ENCODE data around the gene POU6F2.

The POU6F2 gene

GRCh38 chr7:39399458-39399857, 421.7 kb downstream of the POU6F2 start:
- Histone ChIP-seq H3K27me3 (ENCODE audit: control insufficient read depth in 2 of 2, insufficient read depth in 2 of 2, low read length in 2 of 2) (no peaks in the 10 kb centered on the region), H3K4me3 (ENCODE audit: low read length in 2 of 2) (no peak overlapping the region), H3K36me3 (ENCODE audit: control insufficient read depth in 2 of 2, insufficient read depth in 2 of 2, low read length in 2 of 2) (no peaks in the 10 kb centered on the region), H3K27ac (ENCODE audit: low read depth in 2 of 2, low read length in 2 of 2) (no peak overlapping the region), H3K4me1 (ENCODE audit: control insufficient read depth in 2 of 2, insufficient read depth in 2 of 2, low read length in 2 of 2) (no peaks in the 10 kb centered on the region), H3K9ac (ENCODE audit: low read depth in 1 of 2, low read length in 2 of 2) (no peak overlapping the region), H3K9me3 (ENCODE audit: control insufficient read depth in 2 of 2, low read length in 2 of 2) (no peaks in the 10 kb centered on the region)

GRCh38 chr7:39399986-39400385, 422.3 kb downstream of the POU6F2 start:
- H3K27me3 ChIP-seq (ENCODE audit: control insufficient read depth in 2 of 2, insufficient read depth in 2 of 2, low read length in 2 of 2): no peaks in the 10 kb centered on the region
- H3K36me3 ChIP-seq (ENCODE audit: control insufficient read depth in 2 of 2, insufficient read depth in 2 of 2, low read length in 2 of 2): no peaks in the 10 kb centered on the region
- no peaks in the 10 kb centered on the region for H3K4me1 ChIP-seq (ENCODE audit: control insufficient read depth in 2 of 2, insufficient read depth in 2 of 2, low read length in 2 of 2)
- no peak overlapping the region for H3K4me3 ChIP-seq (ENCODE audit: low read length in 2 of 2)
- H3K9ac ChIP-seq (ENCODE audit: low read depth in 1 of 2, low read length in 2 of 2): no peak overlapping the region
- H3K9me3 ChIP-seq (ENCODE audit: control insufficient read depth in 2 of 2, low read length in 2 of 2): no peaks in the 10 kb centered on the region
- H3K27ac ChIP-seq (ENCODE audit: low read depth in 2 of 2, low read length in 2 of 2): no peak overlapping the region

- Histone ChIP-seq H3K4me3 (ENCODE audit: low read length in 2 of 2) (no peak overlapping the region), H3K36me3 (ENCODE audit: control insufficient read depth in 2 of 2, insufficient read depth in 2 of 2, low read length in 2 of 2) (no peaks in the 10 kb centered on the region), H3K27ac (ENCODE audit: low read depth in 2 of 2, low read length in 2 of 2) (no peak overlapping the region), H3K4me1 (ENCODE audit: control insufficient read depth in 2 of 2, insufficient read depth in 2 of 2, low read length in 2 of 2) (no peaks in the 10 kb centered on the region), H3K27me3 (ENCODE audit: control insufficient read depth in 2 of 2, insufficient read depth in 2 of 2, low read length in 2 of 2) (no peaks in the 10 kb centered on the region), H3K9ac (ENCODE audit: low read depth in 1 of 2, low read length in 2 of 2) (no peak overlapping the region), H3K9me3 (ENCODE audit: control insufficient read depth in 2 of 2, low read length in 2 of 2) (no peaks in the 10 kb centered on the region)
Measured at GRCh38 chr7:39400836-39401235, 423.1 kb downstream of the POU6F2 start.

GRCh38 chr7:39402034-39402433, 424.3 kb downstream of the POU6F2 start:
- Histone ChIP-seq H3K9ac (ENCODE audit: low read depth in 1 of 2, low read length in 2 of 2) (no peak overlapping the region), H3K4me1 (ENCODE audit: control insufficient read depth in 2 of 2, insufficient read depth in 2 of 2, low read length in 2 of 2) (no peaks in the 10 kb centered on the region), H3K36me3 (ENCODE audit: control insufficient read depth in 2 of 2, insufficient read depth in 2 of 2, low read length in 2 of 2) (no peaks in the 10 kb centered on the region), H3K4me3 (ENCODE audit: low read length in 2 of 2) (no peak overlapping the region), H3K9me3 (ENCODE audit: control insufficient read depth in 2 of 2, low read length in 2 of 2) (no peaks in the 10 kb centered on the region), H3K27ac (ENCODE audit: low read depth in 2 of 2, low read length in 2 of 2) (no peak overlapping the region), H3K27me3 (ENCODE audit: control insufficient read depth in 2 of 2, insufficient read depth in 2 of 2, low read length in 2 of 2) (no peaks in the 10 kb centered on the region)

DNA sequence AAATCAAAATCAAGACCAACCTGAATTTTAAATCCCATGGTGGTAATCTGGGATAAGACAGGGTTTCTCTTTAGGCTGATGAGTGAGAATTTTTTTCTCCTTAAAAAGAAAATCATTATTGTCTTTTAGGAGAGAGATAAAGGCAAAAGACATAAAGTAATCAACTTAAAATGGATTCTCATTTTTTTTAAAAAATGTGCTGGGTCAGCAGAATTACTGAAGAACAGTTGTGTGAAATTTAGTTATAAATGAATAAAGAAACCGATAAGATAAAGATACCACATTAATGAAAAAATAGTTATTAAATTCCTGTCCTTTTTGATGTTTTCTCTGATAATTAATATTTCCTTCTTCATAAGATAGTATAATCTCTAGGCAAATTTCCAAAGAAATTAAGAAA, 427.2 kb downstream of the POU6F2 start:
- Histone ChIP-seq H3K27me3 (ENCODE audit: control insufficient read depth in 2 of 2, insufficient read depth in 2 of 2, low read length in 2 of 2) (no peaks in the 10 kb centered on the region), H3K27ac (ENCODE audit: low read depth in 2 of 2, low read length in 2 of 2) (no peak overlapping the region), H3K4me1 (ENCODE audit: control insufficient read depth in 2 of 2, insufficient read depth in 2 of 2, low read length in 2 of 2) (no peaks in the 10 kb centered on the region), H3K9me3 (ENCODE audit: control insufficient read depth in 2 of 2, low read length in 2 of 2) (no peaks in the 10 kb centered on the region), H3K36me3 (ENCODE audit: control insufficient read depth in 2 of 2, insufficient read depth in 2 of 2, low read length in 2 of 2) (no peaks in the 10 kb centered on the region), H3K4me3 (ENCODE audit: low read length in 2 of 2) (no peak overlapping the region), H3K9ac (ENCODE audit: low read depth in 1 of 2, low read length in 2 of 2) (no peak overlapping the region)

GRCh38 chr7:39405581-39405980, 427.9 kb downstream of the POU6F2 start:
- no peaks in the 10 kb centered on the region for H3K4me1 ChIP-seq (ENCODE audit: control insufficient read depth in 2 of 2, insufficient read depth in 2 of 2, low read length in 2 of 2)
- no peaks in the 10 kb centered on the region for H3K9me3 ChIP-seq (ENCODE audit: control insufficient read depth in 2 of 2, low read length in 2 of 2)
- no peak overlapping the region for H3K27ac ChIP-seq (ENCODE audit: low read depth in 2 of 2, low read length in 2 of 2)
- H3K4me3 ChIP-seq (ENCODE audit: low read length in 2 of 2): no peak overlapping the region
- no peaks in the 10 kb centered on the region for H3K27me3 ChIP-seq (ENCODE audit: control insufficient read depth in 2 of 2, insufficient read depth in 2 of 2, low read length in 2 of 2)
- no peaks in the 10 kb centered on the region for H3K36me3 ChIP-seq (ENCODE audit: control insufficient read depth in 2 of 2, insufficient read depth in 2 of 2, low read length in 2 of 2)
- H3K9ac ChIP-seq (ENCODE audit: low read depth in 1 of 2, low read length in 2 of 2): no peak overlapping the region

DNA sequence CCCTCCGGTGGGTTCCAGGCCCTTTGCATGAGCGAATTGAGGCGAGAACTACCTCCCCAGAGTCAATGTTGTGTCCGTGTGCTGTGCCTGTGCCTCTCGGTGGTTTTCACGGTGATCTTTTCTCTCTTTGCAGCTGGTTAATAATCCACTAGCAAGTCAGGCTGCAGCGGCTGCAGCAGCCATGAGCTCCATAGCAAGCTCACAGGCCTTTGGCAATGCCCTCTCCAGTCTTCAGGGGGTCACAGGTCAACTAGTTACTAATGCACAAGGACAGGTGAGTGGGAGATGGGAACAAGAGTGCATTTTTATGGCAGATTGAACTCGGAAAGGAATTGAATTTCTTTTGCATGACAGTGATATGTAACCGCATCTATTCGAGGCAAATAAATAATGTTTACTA, 428.8 kb downstream of the POU6F2 start:
- Histone ChIP-seq H3K4me3 (ENCODE audit: low read length in 2 of 2) (no peak overlapping the region), H3K27ac (ENCODE audit: low read depth in 2 of 2, low read length in 2 of 2) (no peak overlapping the region), H3K36me3 (ENCODE audit: control insufficient read depth in 2 of 2, insufficient read depth in 2 of 2, low read length in 2 of 2) (no peaks in the 10 kb centered on the region), H3K9ac (ENCODE audit: low read depth in 1 of 2, low read length in 2 of 2) (no peak overlapping the region), H3K9me3 (ENCODE audit: control insufficient read depth in 2 of 2, low read length in 2 of 2) (no peaks in the 10 kb centered on the region), H3K27me3 (ENCODE audit: control insufficient read depth in 2 of 2, insufficient read depth in 2 of 2, low read length in 2 of 2) (no peaks in the 10 kb centered on the region), H3K4me1 (ENCODE audit: control insufficient read depth in 2 of 2, insufficient read depth in 2 of 2, low read length in 2 of 2) (no peaks in the 10 kb centered on the region)

GRCh38 chr7:39407137-39407536, 429.4 kb downstream of the POU6F2 start:
- no peak overlapping the region for H3K4me3 ChIP-seq (ENCODE audit: low read length in 2 of 2)
- H3K36me3 ChIP-seq (ENCODE audit: control insufficient read depth in 2 of 2, insufficient read depth in 2 of 2, low read length in 2 of 2): no peaks in the 10 kb centered on the region
- no peaks in the 10 kb centered on the region for H3K9me3 ChIP-seq (ENCODE audit: control insufficient read depth in 2 of 2, low read length in 2 of 2)
- no peaks in the 10 kb centered on the region for H3K4me1 ChIP-seq (ENCODE audit: control insufficient read depth in 2 of 2, insufficient read depth in 2 of 2, low read length in 2 of 2)
- H3K27ac ChIP-seq (ENCODE audit: low read depth in 2 of 2, low read length in 2 of 2): no peak overlapping the region
- no peaks in the 10 kb centered on the region for H3K27me3 ChIP-seq (ENCODE audit: control insufficient read depth in 2 of 2, insufficient read depth in 2 of 2, low read length in 2 of 2)
- no peak overlapping the region for H3K9ac ChIP-seq (ENCODE audit: low read depth in 1 of 2, low read length in 2 of 2)

GRCh38 chr7:39407723-39408122, 430.0 kb downstream of the POU6F2 start:
- H3K27me3 ChIP-seq (ENCODE audit: control insufficient read depth in 2 of 2, insufficient read depth in 2 of 2, low read length in 2 of 2): no peaks in the 10 kb centered on the region
- H3K4me3 ChIP-seq (ENCODE audit: low read length in 2 of 2): no peak overlapping the region
- H3K4me1 ChIP-seq (ENCODE audit: control insufficient read depth in 2 of 2, insufficient read depth in 2 of 2, low read length in 2 of 2): no peaks in the 10 kb centered on the region
- H3K27ac ChIP-seq (ENCODE audit: low read depth in 2 of 2, low read length in 2 of 2): no peak overlapping the region
- H3K9me3 ChIP-seq (ENCODE audit: control insufficient read depth in 2 of 2, low read length in 2 of 2): no peaks in the 10 kb centered on the region
- no peak overlapping the region for H3K9ac ChIP-seq (ENCODE audit: low read depth in 1 of 2, low read length in 2 of 2)
- H3K36me3 ChIP-seq (ENCODE audit: control insufficient read depth in 2 of 2, insufficient read depth in 2 of 2, low read length in 2 of 2): no peaks in the 10 kb centered on the region

DNA sequence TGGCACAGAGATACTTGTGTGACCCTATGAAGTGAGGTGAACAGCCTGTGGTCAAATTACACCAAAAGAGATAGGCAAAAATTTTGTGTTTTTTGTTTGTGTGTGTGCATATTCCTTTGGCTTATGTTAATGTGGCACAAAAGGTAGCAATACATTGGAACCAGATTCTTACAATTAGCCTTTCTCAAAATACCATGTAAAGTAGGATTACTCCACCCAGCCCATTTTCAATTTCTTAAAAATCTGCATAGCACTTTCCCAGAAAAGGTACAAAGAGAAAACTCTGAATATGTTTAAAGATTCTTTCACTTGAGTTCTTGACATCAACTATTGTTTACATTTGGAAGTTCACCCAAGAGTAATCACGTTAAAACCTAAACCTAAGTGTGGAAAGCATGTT, 431.2 kb downstream of the POU6F2 start:
- Histone ChIP-seq H3K9ac (ENCODE audit: low read depth in 1 of 2, low read length in 2 of 2) (no peak overlapping the region), H3K36me3 (ENCODE audit: control insufficient read depth in 2 of 2, insufficient read depth in 2 of 2, low read length in 2 of 2) (no peaks in the 10 kb centered on the region)

GRCh38 chr7:39410582-39410981, 432.9 kb downstream of the POU6F2 start:
- Histone ChIP-seq H3K27ac (ENCODE audit: low read depth in 2 of 2, low read length in 2 of 2) (no peak overlapping the region), H3K27me3 (ENCODE audit: control insufficient read depth in 2 of 2, insufficient read depth in 2 of 2, low read length in 2 of 2) (peaks cover 0 to 3% of the 10 kb centered on the region in 2 donors), H3K4me1 (ENCODE audit: control insufficient read depth in 2 of 2, insufficient read depth in 2 of 2, low read length in 2 of 2) (no peaks in the 10 kb centered on the region), H3K36me3 (ENCODE audit: control insufficient read depth in 2 of 2, insufficient read depth in 2 of 2, low read length in 2 of 2) (no peaks in the 10 kb centered on the region), H3K4me3 (ENCODE audit: low read length in 2 of 2) (no peak overlapping the region), H3K9ac (ENCODE audit: low read depth in 1 of 2, low read length in 2 of 2) (no peak overlapping the region), H3K9me3 (ENCODE audit: control insufficient read depth in 2 of 2, low read length in 2 of 2) (no peaks in the 10 kb centered on the region)

More for the DNA sequence above, 431.2 kb downstream of the POU6F2 start:
- Histone ChIP-seq H3K27me3 (ENCODE audit: control insufficient read depth in 2 of 2, insufficient read depth in 2 of 2, low read length in 2 of 2) (peaks cover 0 to 3% of the 10 kb centered on the region in 2 donors), H3K27ac (ENCODE audit: low read depth in 2 of 2, low read length in 2 of 2) (no peak overlapping the region), H3K9me3 (ENCODE audit: control insufficient read depth in 2 of 2, low read length in 2 of 2) (no peaks in the 10 kb centered on the region), H3K4me3 (ENCODE audit: low read length in 2 of 2) (no peak overlapping the region), H3K4me1 (ENCODE audit: control insufficient read depth in 2 of 2, insufficient read depth in 2 of 2, low read length in 2 of 2) (no peaks in the 10 kb centered on the region)
